CD4-positive, alpha-beta T cell treated with Interferon alpha-2 for 1 hour (primary cell): ENCODE measurements around the gene OR10H5.
"Not testable (repeated sequence)": the region's sequence is repeated elsewhere in the genome, so short reads cannot be mapped to it uniquely, and the experiment has no call there.

ENCODE experiments used
- DNase-seq, 2 donors: peaks; one replicate each; pipeline ENCODE4 v3.0.0-alpha.2; 2020 to 2022

The OR10H5 gene

DNA sequence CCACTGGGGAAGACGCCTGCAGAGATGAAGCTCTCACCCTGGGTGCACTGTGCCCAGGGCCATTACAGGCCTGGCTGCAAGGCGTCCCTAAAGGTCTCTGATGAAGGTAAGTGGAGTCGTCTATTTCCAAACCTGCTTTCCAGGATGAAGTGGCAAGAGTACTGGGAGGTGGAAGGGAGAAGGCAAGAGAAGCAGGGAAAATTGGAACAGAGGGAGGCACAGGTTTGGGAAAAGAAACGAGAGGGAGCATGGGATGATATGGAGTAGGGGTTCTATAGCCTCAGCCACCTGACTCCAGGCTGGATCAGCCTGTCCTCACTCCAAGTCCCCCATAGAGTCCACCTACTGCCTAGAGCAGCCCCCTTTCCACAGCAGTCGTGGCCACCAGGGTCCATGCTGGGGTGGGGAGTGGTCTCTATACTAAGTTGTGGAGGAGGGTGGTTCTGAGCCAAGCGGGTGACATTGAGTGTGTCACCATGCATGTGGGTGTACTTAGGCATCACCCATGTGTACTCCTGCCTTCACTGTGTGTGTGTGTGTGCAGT lies at the start of gene OR10H5:
OR10H5 (plus strand) TSS at position 51 of the 545 bp plus-strand sequence. CDS start 6,388 bp downstream, outside the sequence.
- no peak for DNase-seq

- DNase-seq, result no peak
Measured at GRCh38 chr19:15737722-15738121, 49.7 kb upstream of the OR10H5 start, which contains the start of gene OR10H3. TSS of gene OR10H3 (plus strand) at chr19:15737985. CDS start at chr19:15741393, 3,408 bp downstream.

DNA sequence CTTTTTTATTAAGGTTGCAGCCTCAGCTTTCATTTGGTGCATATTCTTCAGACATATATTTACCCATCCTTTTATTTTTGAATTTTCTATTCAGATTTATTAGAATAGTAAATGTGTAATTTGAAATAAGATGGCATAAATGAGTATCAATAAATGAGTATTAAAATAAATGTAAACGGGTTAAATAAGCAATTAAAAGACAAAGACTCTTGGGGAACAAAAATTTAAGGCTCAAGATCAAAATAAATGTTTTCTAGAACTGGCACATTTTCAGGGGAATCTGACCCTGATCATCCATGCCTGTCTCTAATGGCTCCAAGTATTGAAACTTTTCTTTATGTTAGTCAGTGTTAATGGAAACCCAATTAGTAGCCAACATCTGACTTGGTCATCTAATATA lies 46.7 kb upstream of the OR10H5 start:
- DNase-seq, result no peak

- no peak for DNase-seq
Measured at GRCh38 chr19:15748239-15748638, 39.2 kb upstream of the OR10H5 start.

DNA sequence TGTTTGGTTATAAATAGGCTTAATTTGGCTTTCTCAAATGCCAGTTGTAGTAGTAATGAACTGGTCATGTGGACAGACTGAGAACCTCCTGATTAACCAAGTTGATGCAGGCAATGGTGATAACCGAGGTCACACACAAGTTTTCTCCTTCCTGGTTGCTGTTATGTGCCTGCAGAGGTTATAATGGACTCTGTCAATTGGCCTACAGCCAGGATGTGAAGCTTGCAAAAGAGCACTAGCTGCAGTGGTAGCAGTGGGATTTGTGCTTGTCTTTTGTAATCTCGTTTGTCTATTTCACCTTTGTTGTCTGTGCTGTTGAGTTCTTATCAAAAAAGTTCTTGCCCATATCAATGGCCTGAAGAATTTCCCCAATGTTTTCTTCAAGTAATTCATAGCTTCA lies 29.1 kb upstream of the OR10H5 start:
- no peak for DNase-seq

DNA sequence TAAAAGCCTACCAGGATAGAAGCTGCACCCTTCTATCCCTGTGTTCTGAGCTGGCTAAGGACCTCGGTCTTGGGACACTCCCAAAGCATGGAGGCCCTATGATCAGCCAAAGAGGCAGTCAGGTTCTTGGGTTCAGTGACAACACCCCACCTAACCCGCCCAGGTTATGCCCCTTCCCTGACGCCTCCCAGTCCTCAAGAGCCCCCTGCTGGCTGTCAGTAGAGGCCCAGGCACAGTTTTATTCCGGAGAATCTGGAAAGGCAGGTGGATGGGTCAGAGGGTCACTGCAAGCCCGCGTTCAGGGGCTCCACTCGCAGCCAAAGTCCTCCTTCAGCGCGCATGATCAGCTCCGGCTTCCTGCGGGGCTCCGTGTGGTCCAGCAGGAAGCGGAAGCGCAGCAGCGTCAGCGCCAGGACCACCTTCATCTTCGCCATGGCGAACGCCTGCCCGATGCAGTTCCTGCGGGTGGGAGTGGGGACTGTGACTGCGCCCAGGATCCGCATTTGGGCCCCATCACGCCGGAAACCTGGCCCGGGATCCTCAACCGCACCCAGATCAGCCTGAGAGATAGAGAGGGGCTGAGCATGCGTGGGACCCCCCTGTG lies 27.4 kb upstream of the OR10H5 start:
- no peak for DNase-seq

GRCh38 chr19:15769586-15769985 lies 17.9 kb upstream of the OR10H5 start:
- DNase-seq, result no peak

- not testable (repeated sequence) for DNase-seq
Measured at GRCh38 chr19:15774159-15774558, 13.3 kb upstream of the OR10H5 start.

DNA sequence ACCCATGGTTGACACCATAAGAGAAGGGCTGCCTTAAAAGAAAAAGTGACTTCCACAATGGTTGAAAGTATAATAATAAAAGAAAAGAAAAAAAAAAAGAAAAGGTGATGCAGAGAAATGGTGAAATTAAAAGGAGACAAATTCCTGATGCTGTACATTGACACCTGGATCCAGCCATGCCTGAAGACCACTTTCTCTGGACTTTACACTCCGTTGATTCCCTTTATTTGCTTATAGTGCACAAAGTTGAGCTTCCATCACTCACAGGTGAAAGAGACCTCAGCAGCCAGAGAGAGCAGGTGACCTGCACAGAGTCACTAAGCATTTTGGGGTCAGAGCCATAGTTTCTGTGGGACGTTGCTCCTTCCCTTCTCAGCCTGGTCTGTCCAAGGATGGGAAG lies 12.2 kb upstream of the OR10H5 start:
- DNase-seq, result no peak

GRCh38 chr19:15776264-15776663 lies 11.2 kb upstream of the OR10H5 start:
- no peak for DNase-seq

- DNase-seq, result no peak
Measured at GRCh38 chr19:15776991-15777970, 10.2 kb upstream of the OR10H5 start.

DNA sequence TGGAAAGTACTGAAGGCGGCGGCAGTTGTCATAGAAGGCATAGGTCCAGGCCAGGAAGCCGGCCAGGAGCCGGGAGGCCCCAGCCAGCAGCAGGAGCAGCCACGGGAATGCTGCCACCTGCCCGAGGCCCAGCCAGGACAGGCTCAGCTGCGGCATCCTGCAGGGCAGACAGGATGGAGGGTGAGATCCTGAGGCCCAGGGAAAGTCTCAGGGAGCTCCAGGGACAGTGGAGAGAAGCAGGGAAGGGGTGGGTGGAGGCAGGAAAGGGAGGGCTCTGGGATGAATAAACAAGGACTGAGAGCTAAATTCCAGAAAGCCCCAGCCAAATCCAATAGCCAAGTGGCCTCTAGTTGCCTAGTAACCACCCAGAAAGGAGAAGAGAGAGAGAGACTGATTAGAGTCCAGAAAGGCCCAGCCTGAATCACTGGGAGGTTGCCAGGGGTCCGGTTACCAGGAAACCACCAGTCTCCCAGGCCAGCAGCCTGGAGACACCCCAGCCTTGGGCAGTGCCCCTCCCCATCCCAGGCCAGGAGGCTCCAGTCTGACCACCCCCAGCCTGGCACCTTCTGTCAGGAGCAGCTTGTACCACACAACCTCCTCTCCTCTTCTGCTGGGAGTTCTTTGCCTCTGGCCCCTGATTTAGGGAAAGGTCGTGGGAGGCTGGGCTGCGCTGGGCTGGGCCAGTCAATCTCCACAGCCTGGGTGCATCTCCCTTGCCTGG lies 7.5 kb upstream of the OR10H5 start:
- DNase-seq, result no peak

- DNase-seq, result no peak
Measured at GRCh38 chr19:15780610-15781418, 6.6 kb upstream of the OR10H5 start.

- DNase-seq, result no peak
Measured at GRCh38 chr19:15781661-15782060, 5.8 kb upstream of the OR10H5 start.

GRCh38 chr19:15782211-15782610 lies 5.2 kb upstream of the OR10H5 start:
- DNase-seq, result no peak

- DNase-seq, result not testable (repeated sequence)
Measured at GRCh38 chr19:15782896-15783295, 4.6 kb upstream of the OR10H5 start.

GRCh38 chr19:15788594-15789270 lies 1.3 kb downstream of the OR10H5 start:
- DNase-seq, result no peak

GRCh38 chr19:15790096-15790495 lies 2.6 kb downstream of the OR10H5 start:
- DNase-seq, result no peak

DNA sequence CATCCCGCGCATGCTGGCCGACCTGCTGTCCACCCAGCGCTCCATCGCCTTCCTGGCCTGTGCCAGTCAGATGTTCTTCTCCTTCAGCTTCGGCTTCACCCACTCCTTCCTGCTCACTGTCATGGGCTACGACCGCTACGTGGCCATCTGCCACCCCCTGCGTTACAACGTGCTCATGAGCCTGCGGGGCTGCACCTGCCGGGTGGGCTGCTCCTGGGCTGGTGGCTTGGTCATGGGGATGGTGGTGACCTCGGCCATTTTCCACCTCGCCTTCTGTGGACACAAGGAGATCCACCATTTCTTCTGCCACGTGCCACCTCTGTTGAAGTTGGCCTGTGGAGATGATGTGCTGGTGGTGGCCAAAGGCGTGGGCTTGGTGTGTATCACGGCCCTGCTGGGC lies 6.8 kb downstream of the OR10H5 start:
- DNase-seq, result not testable (repeated sequence)

DNA sequence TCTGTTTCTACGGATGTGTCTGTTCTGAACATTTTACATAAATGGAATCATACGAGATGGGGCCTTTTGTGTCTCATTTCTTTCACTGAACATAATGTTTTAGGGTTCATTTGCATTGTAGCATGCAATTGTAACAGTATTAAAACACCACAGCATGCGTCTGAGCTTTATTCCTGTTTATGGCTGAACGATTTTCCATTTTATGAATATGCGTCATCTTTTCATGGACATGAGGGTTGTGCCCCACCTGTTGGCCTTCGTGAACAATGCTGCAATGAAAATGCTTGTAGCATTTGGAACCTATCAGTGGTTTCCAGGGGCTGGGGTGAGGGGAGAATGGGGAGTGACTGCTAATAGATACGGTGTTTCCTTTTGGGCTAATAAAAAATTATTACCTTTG lies 22.9 kb downstream of the OR10H5 start:
- no peak for DNase-seq

GRCh38 chr19:15811476-15811875 lies 24.0 kb downstream of the OR10H5 start:
- DNase-seq, result no peak
